HG02588 (cell line): Measurements from ENCODE around the gene MYH6.
"Not testable (repeated sequence)": the region's sequence is repeated elsewhere in the genome, so short reads cannot be mapped to it uniquely, and the experiment has no call there.

Experiments used
- ATAC-seq: cut with Tn5 transposase; IDR thresholded peaks from one replicate; pipeline ENCODE4 v1.9.1; 2021; ENCODE audit warnings: mild to moderate bottlenecking, moderate library complexity; ENCODE audit not compliant: unreplicated experiment

The MYH6 gene

GRCh38 chr14:23407516-23408306 is at the start of gene MYH6:
MYH6 (minus strand) TSS chr14:23408273; CDS start chr14:23407223, 1,050 bp downstream.
- no peak for ATAC-seq

DNA sequence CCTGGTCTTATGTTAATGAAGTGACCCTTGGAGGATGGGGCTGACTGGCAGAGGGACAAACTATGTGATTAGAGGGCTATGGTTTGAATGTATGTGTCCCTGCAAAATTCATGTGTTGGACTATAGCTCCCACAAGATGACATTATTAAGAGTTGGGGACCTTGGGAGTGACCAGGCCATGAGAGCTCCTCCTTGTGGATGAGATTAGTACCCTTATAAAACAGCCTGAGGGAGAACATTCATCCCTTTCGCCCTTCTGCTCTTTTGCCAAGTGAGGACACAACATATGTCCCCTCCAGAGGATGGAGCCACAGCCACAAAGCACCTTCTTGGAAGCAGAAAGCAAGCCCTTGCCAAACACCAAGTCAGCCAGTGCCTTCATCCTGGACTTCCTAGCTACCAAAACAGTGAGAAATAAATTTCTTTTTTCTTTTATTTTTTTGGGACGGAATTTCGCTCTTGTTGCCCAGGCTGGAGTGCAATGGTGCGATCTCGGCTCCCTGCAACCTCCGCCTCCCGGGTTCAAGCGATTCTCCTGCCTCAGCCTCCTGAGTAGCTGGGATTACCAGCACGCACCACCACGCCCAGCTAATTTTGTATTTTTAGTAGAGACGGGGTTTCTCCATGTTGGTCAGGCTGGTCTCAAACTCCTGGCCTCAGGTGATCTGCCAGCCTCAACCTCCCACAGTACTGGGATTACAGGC is 49.0 kb upstream of the MYH6 start:
- ATAC-seq: not testable (repeated sequence)

DNA sequence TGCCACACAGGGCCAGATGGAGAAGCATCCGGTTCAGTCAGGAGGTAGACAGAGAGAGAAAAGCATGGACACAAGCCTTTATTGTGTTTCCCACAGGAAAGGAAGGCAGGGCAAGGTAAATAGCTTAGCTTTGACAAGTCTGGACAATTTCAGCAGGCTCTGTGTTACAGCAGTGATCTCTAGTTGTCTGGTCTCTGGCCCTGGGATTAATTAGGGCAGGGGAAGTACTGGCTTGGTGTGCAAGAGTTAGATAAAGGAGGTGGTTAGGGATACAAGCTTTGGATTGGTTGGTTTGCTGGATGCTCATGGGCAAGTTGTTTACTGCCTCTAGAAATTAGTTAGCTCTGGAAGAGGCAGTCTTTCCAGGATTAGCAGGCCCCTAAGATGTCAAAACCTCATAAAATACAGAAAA is 46.4 kb upstream of the MYH6 start:
- no peak for ATAC-seq

- ATAC-seq: no peak
Measured at GRCh38 chr14:23452237-23452636, 44.2 kb upstream of the MYH6 start.

- ATAC-seq: no peak
Measured at GRCh38 chr14:23450379-23450778, 42.3 kb upstream of the MYH6 start.

DNA sequence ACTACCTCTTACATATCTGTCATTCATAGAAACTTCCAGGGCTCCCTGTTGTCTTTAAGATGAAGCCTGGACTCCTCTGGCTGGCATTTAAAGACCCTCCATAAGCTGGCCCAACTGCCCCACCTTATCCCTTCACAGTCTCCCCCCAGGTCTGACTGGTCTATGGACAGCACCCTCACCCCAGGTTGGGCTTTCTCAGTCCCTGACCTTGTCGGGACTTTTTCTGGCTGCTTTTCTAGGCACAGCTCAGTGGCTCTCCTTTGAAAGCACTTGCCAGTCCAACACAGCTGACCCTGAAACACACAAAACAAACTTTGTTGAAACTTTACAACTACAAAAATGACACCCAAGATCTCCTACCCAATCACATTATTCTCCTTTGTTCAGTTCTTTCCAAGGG is 41.2 kb upstream of the MYH6 start:
- ATAC-seq: no peak

GRCh38 chr14:23447361-23448350 is 39.6 kb upstream of the MYH6 start:
- ATAC-seq: no peak

DNA sequence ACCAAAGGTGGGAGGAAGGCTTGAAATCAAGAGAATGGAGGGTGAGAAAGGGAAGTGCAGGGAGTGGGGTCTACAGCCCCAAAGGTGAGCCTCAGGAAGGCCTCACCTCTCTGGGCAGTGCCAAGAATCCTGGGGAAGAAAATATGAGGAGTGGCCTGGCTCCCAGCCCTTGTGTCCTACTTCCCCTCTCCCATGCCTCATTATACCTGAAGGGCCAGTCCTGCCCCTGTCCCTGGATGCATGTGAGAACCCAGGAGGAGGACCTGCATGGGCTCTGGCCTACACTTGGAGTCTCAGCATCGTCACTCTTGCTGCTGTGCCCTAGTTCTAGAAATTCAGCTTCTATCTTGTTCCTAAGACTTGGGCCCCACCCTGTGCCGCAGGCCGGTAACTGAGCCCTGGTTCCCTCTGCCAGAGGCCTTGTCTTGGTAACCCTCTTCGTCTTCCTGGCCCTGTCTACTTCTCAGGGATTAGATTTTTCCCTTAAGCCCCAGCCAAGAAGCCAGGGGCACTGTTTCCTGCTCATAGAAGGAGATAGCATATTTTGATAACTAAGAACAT is 38.3 kb upstream of the MYH6 start:
- no peak for ATAC-seq

DNA sequence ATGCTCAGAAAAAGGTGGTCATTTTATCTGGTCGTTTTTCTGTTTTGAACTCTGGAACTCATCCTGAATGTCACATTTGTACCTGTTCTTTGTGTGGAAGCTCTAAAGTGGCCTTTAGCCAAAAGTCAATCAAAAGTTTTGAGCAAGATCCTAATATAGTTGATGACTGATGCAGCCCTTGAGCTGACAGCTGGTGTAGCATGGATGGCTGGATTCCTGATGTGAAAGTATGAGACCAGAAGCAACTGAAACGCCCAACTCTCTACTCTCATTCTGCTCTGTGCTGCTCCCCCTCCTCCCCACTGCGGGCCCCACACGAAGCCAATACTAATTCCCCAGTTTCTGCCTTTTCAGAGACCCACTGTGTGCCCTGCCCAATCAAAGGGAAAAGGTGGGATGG is 37.7 kb upstream of the MYH6 start:
- no peak for ATAC-seq

- ATAC-seq: no peak
Measured at GRCh38 chr14:23444314-23444713, 36.2 kb upstream of the MYH6 start.

DNA sequence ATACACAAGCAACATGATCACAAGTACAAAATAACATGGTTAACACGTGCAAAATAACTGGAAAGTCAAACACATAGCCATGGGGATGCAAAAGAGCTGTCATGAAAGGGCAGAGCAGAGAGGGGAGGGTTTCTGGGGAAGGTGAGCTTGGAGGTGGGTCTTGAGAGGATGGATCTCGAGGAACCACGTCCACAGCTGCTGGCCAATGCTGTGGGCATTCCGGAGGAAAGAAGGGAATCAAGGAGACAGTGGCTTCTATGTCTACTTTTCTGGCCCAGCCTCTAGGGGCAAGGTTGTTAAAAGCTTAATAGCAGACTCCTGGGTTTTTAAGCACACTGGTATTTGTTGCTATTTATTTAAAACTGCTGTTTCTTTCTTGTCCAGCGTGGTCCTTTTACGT is 35.8 kb upstream of the MYH6 start:
- ATAC-seq: no peak

- ATAC-seq: no peak
Measured at GRCh38 chr14:23443411-23443812, 35.3 kb upstream of the MYH6 start.

- no peak for ATAC-seq
Measured at GRCh38 chr14:23442721-23443356, 34.8 kb upstream of the MYH6 start.

DNA sequence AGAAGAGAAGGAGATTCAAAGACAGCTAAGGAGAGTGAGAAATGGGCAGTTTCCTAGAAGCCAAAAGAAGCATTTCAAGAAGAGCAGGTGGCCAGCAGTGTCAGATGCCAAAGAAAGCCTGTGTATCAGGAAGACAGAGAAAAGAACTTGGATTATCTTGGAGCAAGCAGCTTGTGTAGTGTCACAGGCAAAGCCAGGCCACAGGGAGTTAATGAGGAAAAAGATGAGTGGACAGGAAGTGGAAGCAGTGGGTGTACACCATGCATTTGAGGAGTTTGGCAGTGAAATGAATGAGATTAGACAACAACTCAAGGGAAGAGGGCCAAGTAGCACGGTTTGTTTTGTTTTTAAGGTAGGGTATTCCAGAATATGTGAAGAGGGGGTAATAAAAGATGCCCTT is 33.0 kb upstream of the MYH6 start:
- ATAC-seq: no peak

DNA sequence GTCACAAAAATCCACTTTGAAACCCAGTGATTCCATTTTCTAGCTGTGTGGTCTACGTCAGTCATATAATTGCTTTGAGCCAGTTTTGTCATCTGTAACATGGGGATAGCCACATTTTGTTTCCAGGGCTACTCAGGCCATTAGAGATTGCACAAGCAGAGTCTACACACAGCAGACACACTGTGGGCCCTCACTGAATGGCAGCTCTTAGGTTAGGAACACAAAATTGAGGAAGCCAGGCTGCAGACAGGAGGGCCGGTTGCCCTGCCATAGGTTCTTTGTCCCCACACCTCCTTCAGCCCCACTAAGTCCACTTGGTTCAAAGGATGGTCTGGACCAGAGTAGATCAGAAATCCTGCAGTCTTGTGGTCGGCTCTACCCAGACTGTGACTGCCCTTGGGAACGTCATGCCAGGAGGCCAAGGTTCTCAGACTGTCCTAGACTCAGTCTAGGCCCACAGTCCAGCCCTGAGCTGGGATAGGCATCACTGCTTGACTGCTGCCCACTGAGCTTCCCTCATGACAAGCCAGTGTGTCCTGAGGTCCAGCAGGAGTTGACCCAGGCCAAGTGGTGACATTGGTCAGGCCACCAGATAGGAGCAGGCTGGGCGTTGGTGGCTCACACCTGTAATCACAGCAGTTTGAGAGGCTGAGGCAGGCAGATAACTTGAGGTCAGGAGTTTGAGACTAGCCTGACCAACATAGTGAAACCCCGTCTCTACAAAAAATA is 31.2 kb upstream of the MYH6 start:
- ATAC-seq: no peak

DNA sequence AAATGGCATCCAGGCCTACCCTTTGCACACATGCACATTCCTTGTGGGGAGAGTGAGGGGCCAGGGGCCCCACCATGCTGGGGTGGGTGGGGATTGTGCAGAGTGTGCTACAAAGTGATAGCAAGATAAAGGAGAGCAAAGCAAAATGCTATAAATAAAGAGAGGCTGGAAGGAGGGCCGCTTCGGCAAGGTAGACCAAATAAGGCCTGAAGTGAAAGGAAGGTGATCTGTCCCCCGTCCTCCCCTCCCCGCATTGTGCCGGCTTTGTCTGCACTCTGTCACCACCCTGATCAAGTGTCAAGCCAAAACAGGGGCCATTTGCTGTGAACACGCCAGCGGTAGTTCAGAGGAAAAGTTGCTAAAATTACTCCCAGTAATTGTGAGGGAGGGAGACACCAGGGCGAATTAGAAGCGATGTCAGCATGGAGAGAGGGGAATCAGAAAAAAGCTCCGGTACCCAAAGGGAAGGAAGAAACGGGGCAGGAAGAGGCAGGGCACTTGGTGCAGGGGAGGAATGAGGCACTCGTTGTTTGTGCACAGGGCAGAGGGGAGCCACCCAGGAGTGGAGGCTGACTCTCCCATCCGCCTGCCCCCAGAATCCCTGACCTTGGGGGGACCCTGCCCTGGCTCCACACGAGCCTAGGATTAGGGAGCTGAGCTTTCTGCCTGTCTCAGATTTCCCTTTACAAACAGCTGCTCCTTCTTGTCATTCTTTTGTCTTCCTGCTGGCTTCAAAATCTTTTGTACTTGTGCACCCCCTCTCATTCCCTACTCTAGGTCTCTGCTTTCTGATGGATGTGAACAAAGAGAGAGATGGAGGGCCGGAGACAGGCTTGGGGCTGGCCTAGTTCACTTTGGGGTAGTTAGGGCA is 30.3 kb upstream of the MYH6 start:
- no peak for ATAC-seq

DNA sequence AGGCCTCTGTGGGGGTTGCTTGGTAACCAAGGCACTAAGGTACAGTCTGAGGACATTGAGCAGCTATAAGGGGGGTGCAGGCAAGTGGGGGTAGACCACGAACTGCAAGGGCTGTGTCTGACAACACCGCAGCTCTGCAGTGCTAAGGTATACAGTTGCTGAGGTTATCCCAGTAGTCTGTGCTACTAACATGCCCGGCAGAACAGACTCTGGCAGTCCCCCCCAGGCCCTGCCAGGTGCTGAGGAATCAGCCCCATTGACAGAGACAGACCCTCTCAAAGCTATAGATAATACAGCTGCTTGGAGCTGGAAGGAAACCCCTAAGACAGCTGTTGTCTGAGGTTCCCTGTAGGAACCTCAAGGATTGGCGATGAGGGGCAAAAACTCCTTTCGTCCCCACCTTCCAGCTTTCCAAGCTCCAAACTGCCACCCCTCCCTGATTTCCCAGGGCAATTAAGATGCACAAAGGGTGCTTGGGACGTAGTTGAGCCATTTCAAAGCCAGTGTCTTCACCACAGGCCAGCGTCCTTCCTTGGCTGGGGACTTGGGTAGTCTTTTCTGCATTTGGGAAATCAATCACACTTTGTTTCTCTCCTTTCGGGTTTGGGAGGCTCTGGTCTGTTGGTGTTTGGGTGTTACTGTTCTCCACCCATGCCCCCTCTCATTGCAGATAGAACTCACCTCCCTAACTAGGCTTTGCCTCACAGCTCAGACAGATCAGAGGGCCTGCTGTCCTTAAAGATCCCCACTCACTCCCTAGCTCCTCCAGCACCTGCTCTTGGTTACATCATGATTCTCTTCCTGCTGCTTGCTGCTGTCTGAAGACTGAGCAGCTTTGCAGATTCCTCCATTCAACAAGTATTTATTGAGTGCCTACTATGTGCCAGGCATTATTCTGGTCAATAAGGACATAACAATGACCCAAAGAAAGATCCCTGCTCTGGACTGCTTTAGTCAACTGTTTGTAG is 29.3 kb upstream of the MYH6 start:
- ATAC-seq: no peak
